Lower leg skin (tissue), 3 donors: ENCODE measurements around the gene ATP13A3.

Source experiments
- CTCF ChIP-seq, 3 donors: fragments of 450-650 bp; IDR thresholded peaks; one replicate each; pipeline ENCODE4 v1.5.1; 2016; ENCODE audit warnings: antibody characterized with exemption in 3 of 3, mild to moderate bottlenecking in 3 of 3, moderate library complexity in 2 of 3
- POLR2A ChIP-seq, 2 donors: fragments of 450-650 bp; IDR thresholded peaks; one replicate each; pipeline ENCODE4 v1.6.1; 2016 to 2017; ENCODE audit warnings: antibody characterized with exemption in 2 of 2, mild to moderate bottlenecking in 1 of 2, moderate library complexity in 1 of 2

DNA sequence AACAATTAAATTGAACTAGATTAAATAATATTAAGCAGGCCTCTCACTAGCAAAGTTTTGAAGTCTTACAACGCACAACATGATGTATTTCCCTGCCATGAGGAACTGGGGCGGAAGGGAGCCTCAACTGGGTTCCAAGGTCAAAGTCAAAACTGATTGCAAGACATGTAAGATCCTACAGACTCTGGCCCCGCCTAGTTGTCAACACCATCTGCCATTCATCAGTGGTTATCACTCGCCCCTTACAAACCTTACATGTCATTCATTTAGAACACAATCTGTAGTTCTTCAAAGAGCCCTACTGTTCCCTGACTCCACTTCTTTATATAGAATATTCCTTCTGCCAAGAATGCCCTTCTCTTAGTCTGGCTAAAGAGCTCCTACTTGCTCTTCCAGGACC is 10.0 kb downstream of the ATP13A3 start:
- no peak for TF ChIP-seq CTCF (IDR thresholded peaks at IDR 0.05)
- TF ChIP-seq POLR2A (IDR thresholded peaks at IDR 0.05): no peak
